Measurements from ENCODE around the gene SAFB.

GRCh38 chr19:5607318-5608275 is 15.3 kb upstream of the SAFB start:
- TF ChIP-seq CTCF (IDR thresholded peaks at IDR 0.05) (no peak), POLR2A (IDR thresholded peaks at IDR 0.05) (no peak)
